Muscle layer of duodenum (tissue), 2 donors: ENCODE data around the gene OR10AD1.

Experiments
- H3K27ac ChIP-seq: one replicate; pipeline ENCODE4 v1.7.0; 2013; ENCODE audit warnings: mild to moderate bottlenecking, low read length
- H3K27me3 ChIP-seq: one replicate; pipeline ENCODE4 v1.7.0; 2013; ENCODE audit warnings: low read depth, mild to moderate bottlenecking, control low read depth, low read length
- H3K36me3 ChIP-seq, 2 donors: one replicate each; pipeline ENCODE4 v1.7.0; 2013; ENCODE audit warnings: low read length in 2 of 2, control low read depth in 1 of 2, mild to moderate bottlenecking in 1 of 2; ENCODE audit not compliant: insufficient read depth in 2 of 2, control insufficient read depth in 1 of 2
- H3K4me1 ChIP-seq, 2 donors: one replicate each; pipeline ENCODE4 v1.7.0; 2013; ENCODE audit warnings: low read length in 2 of 2, mild to moderate bottlenecking in 2 of 2, control low read depth in 1 of 2, moderate library complexity in 1 of 2; ENCODE audit not compliant: insufficient read depth in 2 of 2, control insufficient read depth in 1 of 2
- H3K4me3 ChIP-seq, 2 donors: one replicate each; pipeline ENCODE4 v1.7.0; 2013; ENCODE audit warnings: low read length in 2 of 2, low read depth in 1 of 2, mild to moderate bottlenecking in 1 of 2
- H3K9me3 ChIP-seq, 2 donors: one replicate each; pipeline ENCODE4 v1.7.0; 2013; ENCODE audit warnings: low read length in 2 of 2, control low read depth in 1 of 2, mild to moderate bottlenecking in 1 of 2; ENCODE audit not compliant: control insufficient read depth in 1 of 2
- donor health status: healthy.

Gene OR10AD1

DNA sequence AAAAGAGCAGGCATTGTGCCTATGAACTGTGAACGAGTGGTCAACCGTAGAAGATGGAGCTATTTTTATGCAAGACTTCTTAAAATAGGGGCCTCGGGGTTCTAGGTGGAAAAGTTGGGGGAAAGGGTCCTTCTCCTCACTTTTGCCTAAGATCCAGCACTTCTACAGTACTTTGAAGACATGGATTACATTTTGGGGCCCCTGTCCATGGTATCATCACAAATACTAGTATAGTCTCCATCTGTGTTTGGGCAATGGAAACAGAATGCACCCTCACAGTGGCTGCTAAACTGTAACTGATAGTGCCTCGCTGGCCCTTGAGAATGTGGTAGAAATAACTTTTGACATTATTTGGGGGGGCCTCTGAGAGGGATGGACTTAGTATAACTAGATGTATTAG lies 25.1 kb downstream of the OR10AD1 start:
- Histone ChIP-seq H3K4me1 (peaks cover 0 to 8% of the 10 kb centered on the region in 2 donors), H3K27me3 (peaks cover 21% of the 10 kb centered on the region), H3K36me3 (no peaks in the 10 kb centered on the region), H3K4me3 (no peak overlapping the region), H3K9me3 (no peaks in the 10 kb centered on the region), H3K27ac (no peak overlapping the region)

DNA sequence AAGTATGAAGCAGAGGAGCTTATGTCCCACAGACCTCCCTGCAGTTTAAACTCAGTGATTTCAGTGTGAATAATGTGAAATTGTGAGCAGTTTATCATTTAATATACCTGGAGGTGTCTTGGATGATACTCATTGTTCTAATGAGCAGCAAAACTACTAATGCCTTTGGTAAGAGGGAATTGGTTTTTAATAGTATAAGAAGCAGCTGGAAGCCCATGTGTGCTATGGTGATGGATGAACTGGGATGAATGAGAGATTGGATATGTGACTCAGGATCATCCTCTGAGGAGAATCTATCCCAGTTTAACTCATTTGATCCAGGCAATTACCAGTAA lies 26.7 kb downstream of the OR10AD1 start:
- peaks cover 11% of the 10 kb centered on the region for H3K27me3 ChIP-seq
- H3K4me3 ChIP-seq = no peak overlapping the region
- H3K27ac ChIP-seq = no peak overlapping the region
- H3K4me1 ChIP-seq = no peaks in the 10 kb centered on the region
- H3K9me3 ChIP-seq = no peaks in the 10 kb centered on the region
- no peaks in the 10 kb centered on the region for H3K36me3 ChIP-seq

DNA sequence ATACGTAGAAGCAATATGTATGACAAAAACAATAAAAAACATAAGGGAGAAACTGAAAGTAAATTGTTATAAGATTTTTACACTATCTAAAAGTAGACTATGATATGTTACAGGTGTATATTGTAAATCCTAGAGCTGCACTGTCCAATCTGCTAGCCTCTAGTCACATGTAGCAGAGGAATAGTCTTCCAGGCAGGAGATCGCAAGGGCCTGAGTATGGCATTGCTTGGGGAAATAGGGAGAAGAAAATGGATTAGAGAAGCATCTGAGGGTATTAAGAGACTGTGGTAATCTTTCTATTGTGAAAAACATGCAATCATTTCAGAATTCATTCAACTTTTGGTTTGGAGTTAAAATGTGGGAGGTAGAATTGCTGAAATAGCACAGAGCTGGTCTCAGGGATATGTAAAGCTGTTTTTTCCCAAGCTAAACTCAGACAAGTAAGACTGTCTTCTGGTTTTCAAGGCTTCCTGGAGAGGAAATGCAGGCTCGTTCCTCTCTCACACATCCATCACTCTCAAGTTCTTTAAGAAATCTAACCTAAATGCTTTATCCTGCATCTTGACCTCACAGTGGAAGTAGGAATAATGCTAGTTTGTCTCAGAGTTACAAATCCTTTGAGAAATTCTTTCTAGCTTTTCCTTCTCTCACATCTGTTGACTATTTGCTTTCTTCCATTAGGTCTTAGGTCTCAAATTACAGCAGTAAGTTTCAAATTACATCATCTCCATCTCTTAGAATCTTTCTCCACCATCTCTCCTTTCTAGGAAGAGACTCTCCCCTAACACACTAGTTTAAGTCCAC lies 27.3 kb downstream of the OR10AD1 start:
- no peak overlapping the region for H3K27ac ChIP-seq

DNA sequence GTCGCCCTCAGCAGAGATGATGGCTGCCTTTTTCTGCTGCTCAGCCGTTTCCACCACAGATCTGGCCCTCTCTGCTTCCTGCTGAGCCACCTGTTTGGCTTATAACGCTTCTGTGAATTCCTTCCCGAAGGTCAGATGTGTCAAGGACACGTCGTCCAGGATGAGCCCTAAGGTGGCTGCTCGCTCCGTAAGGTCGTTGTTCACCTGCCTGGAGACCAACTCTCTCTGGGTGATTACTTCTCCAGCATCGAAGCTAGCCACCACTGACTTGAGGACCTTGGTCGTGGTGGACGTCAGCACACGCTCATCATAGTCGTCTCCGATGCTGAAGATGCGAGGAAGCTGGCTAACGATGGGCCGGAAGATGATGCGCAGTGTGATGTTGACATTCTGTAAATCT lies 34.1 kb downstream of the OR10AD1 start:
- H3K36me3 ChIP-seq = no peaks in the 10 kb centered on the region
- H3K27ac ChIP-seq = no peak overlapping the region
- no peaks in the 10 kb centered on the region for H3K27me3 ChIP-seq
- H3K9me3 ChIP-seq = no peaks in the 10 kb centered on the region
- no peak overlapping the region for H3K4me3 ChIP-seq
- H3K4me1 ChIP-seq = no peaks in the 10 kb centered on the region

More for the DNA sequence above, 27.3 kb downstream of the OR10AD1 start:
- Histone ChIP-seq H3K36me3 (no peaks in the 10 kb centered on the region), H3K4me1 (no peaks in the 10 kb centered on the region), H3K9me3 (no peaks in the 10 kb centered on the region), H3K27me3 (peaks cover 11% of the 10 kb centered on the region), H3K4me3 (no peak overlapping the region)

DNA sequence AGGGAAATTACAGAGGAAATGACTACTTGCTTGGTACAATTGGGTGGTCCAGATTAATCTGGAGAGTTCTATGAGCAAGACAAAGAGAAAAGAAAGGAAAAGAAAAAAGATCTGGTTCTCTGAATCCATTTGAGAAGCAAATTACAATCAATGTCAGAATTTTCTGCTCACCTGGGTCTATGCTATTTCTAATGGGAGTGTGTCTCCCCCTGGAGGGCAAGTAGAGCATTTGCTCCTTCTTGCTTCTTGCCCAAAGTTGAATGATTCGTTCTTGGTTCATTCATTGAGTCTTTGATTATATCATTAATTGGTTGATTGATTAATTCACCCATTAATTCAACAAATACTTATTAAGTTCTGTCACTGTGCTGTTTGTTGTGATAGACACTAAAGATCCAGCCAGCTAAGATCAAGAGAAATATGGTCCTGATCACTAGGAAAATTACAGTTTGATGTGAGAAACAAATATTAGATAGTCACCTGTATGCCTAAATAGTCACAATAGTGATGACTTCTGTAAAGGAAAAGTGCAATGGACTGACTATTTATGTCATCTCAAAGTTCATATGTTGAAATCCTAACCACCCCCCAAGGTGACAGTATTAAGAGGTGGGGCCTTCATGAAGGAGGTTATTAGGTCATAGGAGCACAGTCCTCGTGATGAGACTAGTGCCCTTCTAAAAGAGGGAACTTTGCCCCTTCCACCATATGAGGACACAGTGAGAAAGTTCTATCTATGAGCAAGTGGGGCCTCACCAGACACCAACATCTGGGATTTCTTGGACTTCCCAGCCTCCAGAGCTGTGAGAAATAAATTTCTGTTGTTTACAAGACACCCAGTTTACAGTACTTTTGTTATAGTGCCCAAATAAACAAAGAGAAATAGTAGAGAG lies 37.8 kb downstream of the OR10AD1 start:
- Histone ChIP-seq H3K9me3 (no peaks in the 10 kb centered on the region), H3K27me3 (no peaks in the 10 kb centered on the region), H3K36me3 (no peaks in the 10 kb centered on the region), H3K4me3 (no peak overlapping the region), H3K27ac (no peak overlapping the region), H3K4me1 (no peaks in the 10 kb centered on the region)

DNA sequence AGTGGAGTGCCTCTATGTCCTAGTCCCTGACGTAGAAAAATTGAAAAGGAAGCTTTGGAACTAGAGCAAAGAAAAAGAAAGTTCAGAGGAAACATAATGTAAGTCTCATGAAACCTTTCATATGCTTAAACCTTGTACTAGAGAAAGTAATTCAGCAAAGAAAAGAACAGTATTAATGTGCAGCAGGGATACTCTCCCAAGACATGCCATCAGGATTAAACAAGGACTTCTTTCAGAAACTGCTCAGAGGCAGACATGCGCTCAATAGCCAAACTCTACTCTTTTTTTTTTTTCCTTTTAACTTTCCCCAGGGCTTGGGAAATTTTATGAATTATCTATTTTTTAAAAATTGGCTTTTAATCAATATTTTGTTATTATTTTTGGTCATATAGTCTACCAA lies 38.6 kb downstream of the OR10AD1 start:
- Histone ChIP-seq H3K36me3 (no peaks in the 10 kb centered on the region), H3K4me1 (no peaks in the 10 kb centered on the region), H3K9me3 (no peaks in the 10 kb centered on the region), H3K27ac (no peak overlapping the region), H3K27me3 (no peaks in the 10 kb centered on the region), H3K4me3 (no peak overlapping the region)

DNA sequence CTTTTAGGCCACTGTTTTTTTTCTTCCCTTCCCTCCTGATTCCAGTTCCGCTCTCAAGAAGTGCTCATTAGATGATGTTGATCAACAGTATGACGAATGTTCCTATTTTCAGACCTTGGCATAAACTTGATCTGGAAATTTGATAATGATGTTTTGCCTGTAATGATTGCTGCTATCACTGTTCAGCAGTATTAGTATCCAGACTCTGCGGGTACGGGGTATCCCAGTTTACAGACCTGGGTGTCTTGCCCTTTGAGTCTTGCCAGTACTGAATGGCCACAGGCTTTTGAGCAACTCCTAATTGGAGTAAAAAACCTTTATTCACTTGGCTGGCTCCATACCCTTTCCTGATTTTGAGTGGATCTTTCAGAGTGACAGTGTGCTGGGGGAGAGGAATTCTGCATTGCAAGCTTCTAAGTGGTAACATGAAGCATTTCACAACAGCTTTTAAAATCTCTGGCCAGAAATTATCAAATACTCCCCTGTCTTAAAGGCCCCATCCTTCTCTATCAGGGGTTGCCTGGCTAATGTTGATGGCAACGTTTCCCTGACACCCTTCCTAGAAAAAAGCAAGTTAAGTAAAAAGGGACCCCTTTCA lies 39.8 kb downstream of the OR10AD1 start:
- Histone ChIP-seq H3K9me3 (no peaks in the 10 kb centered on the region), H3K4me3 (no peak overlapping the region), H3K36me3 (no peaks in the 10 kb centered on the region), H3K27me3 (no peaks in the 10 kb centered on the region), H3K4me1 (no peaks in the 10 kb centered on the region), H3K27ac (no peak overlapping the region)

DNA sequence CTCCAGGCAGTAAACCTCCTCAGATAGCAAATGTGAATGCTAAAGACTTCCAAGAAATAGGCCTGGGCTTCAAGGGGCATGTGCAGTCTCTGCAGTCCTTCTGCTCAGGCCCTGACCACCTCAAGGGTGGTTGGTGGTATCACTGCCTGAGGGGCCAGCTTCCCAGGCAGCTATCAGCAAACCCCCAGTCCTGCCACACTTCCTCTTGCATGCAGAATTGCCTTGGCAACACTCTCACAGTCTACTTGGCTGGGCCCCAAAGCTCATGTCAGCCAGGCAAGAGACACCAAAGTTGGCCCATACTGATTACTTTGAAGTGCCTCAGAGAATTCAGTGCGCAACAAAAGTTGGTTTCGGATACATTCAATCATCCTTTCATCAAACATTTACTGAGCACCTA lies 42.3 kb downstream of the OR10AD1 start:
- H3K4me3 ChIP-seq = no peak overlapping the region
- H3K4me1 ChIP-seq = peaks cover 5 to 8% of the 10 kb centered on the region in 2 donors
- H3K36me3 ChIP-seq = no peaks in the 10 kb centered on the region
- H3K27me3 ChIP-seq = no peaks in the 10 kb centered on the region
- no peaks in the 10 kb centered on the region for H3K9me3 ChIP-seq
- H3K27ac ChIP-seq = no peak overlapping the region

DNA sequence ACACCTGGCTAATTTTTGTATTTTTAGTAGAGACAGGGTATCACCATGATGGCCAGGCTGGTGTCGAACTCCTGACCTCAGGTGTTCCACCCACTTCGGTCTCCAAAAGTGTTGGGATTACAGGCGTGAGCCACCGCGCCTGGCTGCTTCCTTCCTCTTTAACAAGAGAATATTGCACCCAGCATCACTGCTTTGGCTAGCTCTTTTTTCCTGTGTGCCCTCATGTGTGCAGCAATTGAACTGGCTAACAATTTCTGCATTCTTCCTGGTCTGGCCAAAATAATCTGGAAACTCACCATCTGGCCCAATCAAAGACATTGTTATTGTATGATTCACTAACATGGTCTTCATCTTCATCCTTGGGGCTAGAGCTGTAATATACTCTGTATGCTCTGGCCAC lies 43.0 kb downstream of the OR10AD1 start:
- Histone ChIP-seq H3K27ac (no peak overlapping the region), H3K27me3 (no peaks in the 10 kb centered on the region), H3K4me3 (no peak overlapping the region), H3K4me1 (peaks cover 5 to 8% of the 10 kb centered on the region in 2 donors), H3K36me3 (no peaks in the 10 kb centered on the region), H3K9me3 (no peaks in the 10 kb centered on the region)

DNA sequence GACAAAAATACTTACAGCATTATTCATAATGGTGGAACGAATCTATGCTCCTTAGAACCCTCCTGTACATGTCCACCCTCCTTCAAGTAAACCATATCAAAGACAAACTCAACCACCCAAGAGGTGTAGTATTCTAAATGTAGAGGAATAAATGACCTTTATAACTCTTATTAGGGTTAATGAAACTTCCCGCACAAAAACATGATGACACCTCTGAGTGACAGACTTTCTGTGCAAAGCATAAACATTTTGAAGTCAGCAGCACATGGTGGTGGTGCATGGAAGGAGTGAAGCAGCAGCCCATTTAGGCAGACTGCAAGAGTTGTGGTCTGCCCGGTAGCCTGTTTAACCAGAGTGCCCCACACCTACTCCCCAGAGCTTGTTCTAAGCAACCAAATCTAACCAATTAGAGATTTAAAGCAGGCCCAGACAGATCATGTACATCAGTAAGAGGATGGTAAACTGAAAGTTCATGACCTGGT lies 45.2 kb downstream of the OR10AD1 start:
- Histone ChIP-seq H3K9me3 (no peaks in the 10 kb centered on the region), H3K27me3 (no peaks in the 10 kb centered on the region), H3K27ac (peak overlapping the region; percentile 91), H3K4me3 (peak overlapping the region; percentile 96 to 99), H3K36me3 (peaks cover 0 to 7% of the 10 kb centered on the region in 2 donors), H3K4me1 (peaks cover 5 to 12% of the 10 kb centered on the region in 2 donors)
